DMS53 (cell line): ENCODE measurements around the gene F7.
"Not testable (repeated sequence)": the region's sequence is repeated elsewhere in the genome, so short reads cannot be mapped to it uniquely, and the experiment has no call there.

Source experiments
- DNase-seq: peaks from one replicate; lab custom pipeline; 2025; lab: John Stamatoyannopoulos, UW

The F7 gene

GRCh38 chr13:113072376-113072775 lies 33.2 kb upstream of the F7 start:
- DNase-seq = no peak

DNA sequence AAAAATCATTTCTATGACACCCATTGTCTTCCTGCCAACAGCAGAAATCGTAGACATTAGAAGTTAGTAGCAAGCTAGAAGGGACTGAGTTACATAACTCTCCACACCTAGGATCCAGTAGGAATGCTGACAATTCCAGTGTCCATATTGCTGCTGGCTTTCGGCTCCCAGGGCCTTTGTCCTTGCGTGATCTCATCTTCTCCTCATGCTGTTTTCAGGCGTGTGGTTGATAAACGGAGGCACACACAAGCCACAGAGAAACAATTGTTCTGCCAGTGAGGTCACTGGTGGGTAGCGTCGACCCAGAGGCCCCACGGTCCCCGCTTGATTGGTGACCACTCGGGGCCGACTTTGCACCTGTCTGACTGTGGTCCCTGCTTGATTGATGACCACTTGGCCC lies 31.6 kb upstream of the F7 start:
- no peak for DNase-seq

- DNase-seq = no peak
Measured at GRCh38 chr13:113074401-113074800, 31.2 kb upstream of the F7 start.

DNA sequence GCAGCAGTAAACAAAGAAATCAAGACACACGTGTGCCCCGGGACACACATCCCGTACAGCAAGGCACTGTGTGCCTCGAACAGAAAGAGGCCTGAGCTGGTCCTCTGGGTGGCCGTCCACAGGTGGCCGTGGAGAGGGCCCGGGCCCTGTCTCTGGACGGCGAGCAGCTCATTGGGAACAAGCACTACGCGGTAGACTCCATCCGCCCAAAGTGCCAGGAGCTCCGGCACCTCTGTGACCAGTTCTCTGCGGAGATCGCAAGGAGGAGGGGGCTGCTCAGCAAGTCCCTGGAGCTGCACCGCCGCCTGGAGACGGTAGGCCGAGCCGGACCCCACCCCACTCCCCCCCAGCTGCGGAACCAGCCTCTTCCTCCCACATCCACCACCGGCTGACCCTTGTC lies 30.7 kb upstream of the F7 start:
- DNase-seq = no peak

- no peak for DNase-seq
Measured at GRCh38 chr13:113075711-113076110, 29.9 kb upstream of the F7 start.

DNA sequence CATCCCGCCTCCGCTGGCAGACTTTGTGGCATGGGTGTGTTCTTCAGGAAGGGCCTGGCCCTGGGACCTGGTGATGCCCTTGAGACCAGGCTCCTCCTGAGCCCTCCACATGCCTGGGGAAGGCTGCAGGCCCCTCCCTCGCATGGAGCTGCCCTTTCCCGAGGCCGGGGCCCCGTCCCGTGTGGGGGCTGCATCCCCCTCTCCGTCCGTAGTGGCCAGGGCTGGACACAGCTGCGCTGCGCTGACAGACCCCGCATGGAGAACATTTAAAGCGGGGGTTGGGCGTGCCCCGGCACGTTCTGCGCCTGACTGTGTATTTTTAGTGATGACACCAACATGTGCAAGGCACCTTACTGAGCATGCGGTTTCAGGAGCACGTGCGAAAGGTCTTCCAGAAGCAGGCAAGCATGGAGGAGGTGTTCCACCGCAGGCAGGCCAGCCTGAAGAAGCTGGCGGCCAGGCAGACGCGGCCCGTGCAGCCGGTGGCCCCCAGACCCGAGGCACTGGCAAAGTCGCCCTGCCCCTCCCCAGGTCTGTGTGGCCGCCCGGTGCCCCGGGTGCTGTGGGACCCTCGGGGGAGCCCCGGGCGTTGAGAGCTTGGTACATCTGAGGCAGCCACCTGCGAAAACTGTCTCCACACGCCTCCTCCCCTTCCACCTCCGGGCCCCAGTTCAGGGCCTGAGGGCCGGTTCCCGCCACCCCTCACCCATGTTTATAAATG lies 28.8 kb upstream of the F7 start:
- no peak for DNase-seq

DNA sequence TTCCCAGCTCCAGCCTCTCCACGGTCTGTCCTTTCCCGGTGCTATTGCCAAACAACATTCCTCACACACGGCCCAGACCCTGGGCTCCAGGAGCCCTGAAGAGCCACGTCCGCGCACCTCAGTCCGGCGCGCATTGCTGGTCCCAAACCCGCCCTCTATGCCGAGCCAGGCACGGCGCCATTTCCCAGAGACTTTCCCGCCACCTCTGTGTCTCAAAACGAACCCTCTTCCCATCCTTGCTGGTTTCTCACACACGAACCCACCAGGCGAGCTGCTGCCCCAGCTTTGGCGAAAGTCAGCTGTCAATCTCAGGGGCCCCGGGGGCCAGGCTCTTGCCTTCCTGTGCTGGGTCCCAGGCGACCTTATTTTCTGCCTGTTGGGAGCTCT lies 28.0 kb upstream of the F7 start:
- no peak for DNase-seq

GRCh38 chr13:113077953-113078901 lies 27.4 kb upstream of the F7 start:
- DNase-seq = no peak

GRCh38 chr13:113078902-113079780 lies 26.4 kb upstream of the F7 start:
- DNase-seq = no peak

- DNase-seq = not testable (repeated sequence)
Measured at GRCh38 chr13:113079781-113080080, 25.9 kb upstream of the F7 start.

DNA sequence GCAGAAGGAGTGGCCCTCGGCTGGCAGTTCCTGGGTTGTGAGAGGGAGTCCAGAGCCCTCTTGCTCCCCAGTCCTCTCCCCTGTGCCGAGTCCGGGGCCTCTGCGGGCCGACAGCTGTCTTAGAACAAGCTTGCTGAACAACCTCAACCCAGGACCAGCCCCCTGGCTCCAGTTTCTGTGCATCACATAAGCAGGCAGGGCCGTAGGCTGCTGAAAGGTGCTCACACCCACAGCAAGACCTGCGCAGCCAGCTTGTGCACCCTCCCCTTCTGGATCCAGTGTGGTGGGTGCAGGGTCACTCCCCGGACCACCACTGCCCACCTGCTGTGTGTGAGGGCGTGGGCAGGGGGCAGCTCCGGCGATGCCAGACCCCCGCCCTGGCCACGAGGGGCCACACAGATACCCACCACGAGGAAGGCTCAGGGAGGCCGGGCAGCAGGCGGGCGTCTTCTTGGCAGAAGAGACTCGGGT lies 25.2 kb upstream of the F7 start:
- no peak for DNase-seq

DNA sequence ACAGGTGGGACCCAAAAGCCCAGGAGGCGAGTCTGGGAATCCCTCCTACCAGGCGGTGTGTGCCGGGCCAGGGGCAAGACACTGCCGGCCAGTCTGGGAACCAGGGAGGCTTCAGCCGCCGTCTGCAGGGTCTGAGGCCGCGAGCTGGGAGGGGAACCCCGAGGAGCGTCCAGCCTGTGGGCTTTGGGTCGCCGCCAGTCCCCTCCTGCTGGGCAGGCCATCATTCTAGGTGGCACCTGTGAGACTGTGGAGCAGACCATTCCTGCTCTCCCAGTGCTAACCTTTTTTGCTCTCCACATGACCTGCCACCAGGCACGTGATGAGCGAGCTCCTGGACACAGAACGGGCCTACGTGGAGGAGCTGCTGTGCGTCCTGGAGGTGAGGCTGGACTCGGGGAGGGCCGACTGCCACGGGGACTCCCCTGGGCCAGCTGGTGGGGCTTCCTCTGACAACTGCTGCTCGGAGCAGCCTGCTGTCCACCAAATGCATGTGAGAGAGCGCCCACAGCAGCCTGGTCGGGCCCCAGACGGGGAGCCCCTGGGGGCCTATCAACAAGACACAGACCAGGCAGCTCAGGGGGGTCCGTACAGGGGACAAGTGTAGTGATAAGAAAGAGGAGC lies 24.6 kb upstream of the F7 start:
- DNase-seq = no peak

- DNase-seq = no peak
Measured at GRCh38 chr13:113082198-113083021, 23.2 kb upstream of the F7 start.

DNA sequence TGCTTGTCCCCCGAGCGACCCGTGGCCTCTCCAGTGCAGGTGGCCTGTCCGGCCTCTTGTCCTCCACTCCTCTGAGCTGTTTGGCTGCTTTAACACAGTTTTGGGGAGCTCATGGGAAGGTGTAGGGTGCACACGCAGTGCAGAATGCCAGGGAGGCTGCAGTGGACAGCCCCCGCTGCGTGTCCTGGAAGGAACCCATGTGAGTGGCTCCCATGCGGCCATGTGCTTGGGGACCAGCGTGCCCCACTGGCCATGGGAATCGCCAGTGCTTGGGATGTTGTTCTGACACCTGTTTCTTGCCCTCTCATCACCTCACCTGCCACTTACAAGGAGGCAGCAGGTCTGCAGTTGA lies 22.6 kb upstream of the F7 start:
- no peak for DNase-seq

GRCh38 chr13:113083402-113084061 lies 22.1 kb upstream of the F7 start:
- DNase-seq = peak; percentile 2

DNA sequence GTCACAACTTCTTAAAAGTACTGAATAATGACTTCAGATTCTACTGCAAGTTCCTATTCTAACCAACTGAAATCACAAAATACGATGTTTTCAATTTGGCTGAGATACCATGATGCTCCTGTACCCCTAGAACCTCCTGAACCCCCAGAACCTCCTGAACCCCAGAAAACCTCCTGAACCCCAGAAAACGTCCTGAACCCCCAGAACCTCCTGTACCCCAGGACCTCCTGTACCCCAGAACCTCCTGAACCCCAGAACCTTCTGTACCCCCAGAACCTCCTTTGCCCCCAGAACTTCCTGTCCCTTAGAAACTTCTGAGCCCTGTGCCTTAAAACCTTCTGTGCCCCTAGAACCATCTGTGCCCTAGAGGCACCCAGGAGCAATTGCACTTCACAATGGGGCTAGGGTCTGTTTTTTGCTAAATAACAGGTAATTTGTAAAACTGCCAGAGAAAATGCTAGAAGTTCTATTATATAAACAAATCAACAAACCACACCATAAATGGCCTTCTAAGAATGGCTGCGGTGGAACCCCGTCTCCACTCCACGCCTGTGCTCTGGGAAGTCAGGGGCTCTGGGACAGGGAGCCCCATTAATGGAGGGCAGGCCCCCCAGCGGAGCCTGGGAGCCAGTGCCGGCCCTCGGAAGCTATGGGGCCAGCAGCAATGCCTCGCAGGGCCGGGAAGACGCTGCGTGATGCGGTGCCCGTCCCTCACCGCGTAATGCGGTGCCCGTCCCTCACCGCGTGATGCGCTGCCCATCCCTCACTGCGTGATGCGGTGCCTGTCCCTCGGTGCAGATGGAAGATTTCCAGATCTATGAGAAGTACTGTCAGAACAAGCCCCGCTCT lies 21.3 kb upstream of the F7 start:
- DNase-seq = no peak

DNA sequence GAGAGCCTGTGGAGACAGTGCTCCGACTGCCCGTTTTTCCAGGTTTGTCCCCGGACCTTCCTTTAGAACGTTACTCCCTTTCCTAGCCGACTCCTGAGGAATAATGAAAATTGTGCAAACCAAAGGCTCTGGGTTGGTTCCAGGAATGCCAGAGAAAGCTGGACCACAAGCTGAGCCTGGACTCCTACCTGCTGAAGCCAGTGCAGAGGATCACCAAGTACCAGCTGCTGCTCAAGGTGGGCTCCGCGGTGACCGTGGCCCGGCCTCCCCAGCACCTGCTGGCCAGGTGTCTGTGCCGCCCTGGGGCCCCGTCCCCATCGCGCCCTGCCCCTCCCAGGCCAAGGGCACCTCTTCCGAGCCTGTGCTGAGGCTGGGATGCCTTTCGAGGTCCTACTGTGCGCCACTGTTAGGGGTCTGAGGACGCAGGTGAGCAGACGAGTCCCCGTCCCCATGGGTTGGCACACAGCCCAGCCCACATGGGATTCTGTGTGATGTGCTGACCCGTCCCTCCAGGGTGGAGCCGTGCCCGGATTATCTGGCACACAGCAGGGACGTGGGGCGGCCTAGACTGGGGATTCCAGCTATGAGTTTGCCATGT lies 20.5 kb upstream of the F7 start:
- no peak for DNase-seq

GRCh38 chr13:113086031-113086750 lies 19.4 kb upstream of the F7 start:
- no peak for DNase-seq
